Measurements from ENCODE around the gene CTXND1. TPM values are rescaled to one million over a fixed set of nuclear protein-coding genes. Genes with fewer than 3 reads are reported as not detected.
A peak's percentile ranks its signal among the peaks of the same experiment; 100 is the strongest.

CTXND1 gene
- total and polyA plus RNA-seq, 4 donors: 5.0 to 23.3 (median 12.3) TPM

DNA sequence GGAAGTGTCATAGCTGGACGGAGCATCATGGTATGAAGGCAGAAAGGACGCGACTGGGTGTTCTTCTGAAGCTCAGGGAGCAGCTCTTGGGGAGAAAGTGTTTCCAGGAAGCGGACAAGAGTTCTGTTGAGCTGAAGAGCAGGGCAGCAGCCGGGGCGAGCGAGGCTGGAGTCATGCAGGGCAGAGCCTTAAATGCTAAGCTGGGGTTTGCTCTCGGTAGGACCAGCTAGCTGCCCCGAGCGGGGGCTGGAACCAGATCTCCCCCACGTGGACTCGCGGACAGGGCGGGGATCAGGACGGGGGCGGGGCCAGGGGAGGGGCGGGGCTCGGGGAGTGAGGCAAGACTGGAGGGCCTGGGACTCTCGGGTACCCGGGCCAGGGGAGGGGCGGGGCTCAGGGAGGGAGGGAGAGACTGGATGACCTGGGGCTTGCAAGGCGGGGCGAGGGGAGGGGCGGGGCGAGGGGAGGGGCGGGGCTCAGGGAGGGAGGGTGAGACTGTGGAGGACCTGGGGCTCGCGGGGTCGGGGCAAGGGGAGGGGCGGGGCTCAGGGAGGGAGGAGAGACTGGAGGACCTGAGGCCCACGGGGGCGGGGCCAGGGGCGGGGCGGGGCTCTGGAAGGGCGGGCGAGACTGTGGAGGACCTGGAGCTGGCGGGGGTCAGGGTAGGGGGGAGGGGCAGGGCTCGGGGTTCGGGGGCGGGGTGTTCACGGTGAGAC, 99.7 kb downstream of the CTXND1 start:
- Histone ChIP-seq H3K9me3 (ENCODE audit: control insufficient read depth, insufficient read depth, low read length) (no peaks in the 10 kb centered on the region), H3K36me3 (ENCODE audit: control insufficient read depth, insufficient read depth, low read length) (no peaks in the 10 kb centered on the region), H3K4me1 (ENCODE audit: control insufficient read depth, insufficient read depth, low read length) (peaks cover 28% of the 10 kb centered on the region), H3K4me3 (ENCODE audit: low read depth, low read length) (peak overlapping the region; percentile 77), H3K27me3 (ENCODE audit: control insufficient read depth, insufficient read depth, low read length) (no peaks in the 10 kb centered on the region), H3K27ac (ENCODE audit: low read depth, low read length) (peak overlapping the region; percentile 71)
- WGBS (ENCODE audit: insufficient coverage): 5% methylated on average over 21 of the region's 41 CpGs
- peak in 5 of 6 donors; percentile 49 to 92 (median 66) for DNase-seq (ENCODE audit: low read depth in 4 of 6, low spot score in 6 of 6)

DNA sequence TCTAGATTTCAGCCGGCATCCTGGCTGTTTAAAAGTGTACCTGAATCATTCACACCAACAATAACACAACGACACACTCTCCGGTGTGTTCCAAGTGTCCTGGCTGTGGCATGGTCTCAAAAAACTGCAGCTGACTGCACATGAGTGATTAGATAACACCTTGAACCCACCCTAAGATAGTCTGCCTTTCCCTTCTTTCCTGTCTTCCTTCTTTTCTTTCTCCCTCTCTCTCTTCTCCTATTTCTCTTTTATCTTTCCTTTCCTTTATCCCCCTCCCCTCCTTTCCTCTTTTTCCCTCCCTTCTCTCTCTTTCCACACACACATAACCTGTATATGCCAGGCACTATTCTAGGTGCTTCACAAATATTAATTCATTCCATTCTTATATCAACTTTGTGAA, 100.4 kb downstream of the CTXND1 start:
- H3K27me3 ChIP-seq (ENCODE audit: control insufficient read depth, insufficient read depth, low read length): no peaks in the 10 kb centered on the region
- H3K4me3 ChIP-seq (ENCODE audit: low read depth, low read length): no peak overlapping the region
- peak overlapping the region; percentile 6 for H3K27ac ChIP-seq (ENCODE audit: low read depth, low read length)
- no peaks in the 10 kb centered on the region for H3K9me3 ChIP-seq (ENCODE audit: control insufficient read depth, insufficient read depth, low read length)
- no peaks in the 10 kb centered on the region for H3K36me3 ChIP-seq (ENCODE audit: control insufficient read depth, insufficient read depth, low read length)
- peaks cover 28% of the 10 kb centered on the region for H3K4me1 ChIP-seq (ENCODE audit: control insufficient read depth, insufficient read depth, low read length)
- no peak for DNase-seq (ENCODE audit: low read depth in 4 of 6, low spot score in 6 of 6)
- 79% methylated on average over 3 of the region's 3 CpGs for WGBS (ENCODE audit: insufficient coverage)

DNA sequence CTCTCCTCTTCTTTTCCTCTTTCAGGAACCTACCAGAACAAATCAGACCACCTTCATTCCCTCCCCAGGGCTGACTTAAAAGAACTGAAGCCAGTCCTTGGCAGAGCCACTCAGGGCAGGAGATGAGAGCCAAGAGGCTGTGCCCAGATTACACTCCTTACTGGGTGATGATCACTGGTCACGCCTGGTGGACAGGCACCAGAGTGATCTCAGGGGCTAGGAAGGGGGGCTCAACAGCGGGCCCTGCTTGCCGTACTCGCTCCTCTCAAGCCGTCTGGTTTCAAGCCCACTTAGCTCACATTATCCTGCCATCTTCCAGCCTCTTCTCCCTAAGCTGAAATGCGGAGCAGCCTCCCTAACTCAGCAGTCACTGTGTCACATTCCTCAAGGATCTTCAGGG, 100.9 kb downstream of the CTXND1 start:
- no peaks in the 10 kb centered on the region for H3K27me3 ChIP-seq (ENCODE audit: control insufficient read depth, insufficient read depth, low read length)
- H3K36me3 ChIP-seq (ENCODE audit: control insufficient read depth, insufficient read depth, low read length): no peaks in the 10 kb centered on the region
- peak in 1 of 6 donors; percentile 26 for DNase-seq (ENCODE audit: low read depth in 4 of 6, low spot score in 6 of 6)
- peaks cover 28% of the 10 kb centered on the region for H3K4me1 ChIP-seq (ENCODE audit: control insufficient read depth, insufficient read depth, low read length)
- WGBS (ENCODE audit: insufficient coverage): 63% methylated on average over 6 of the region's 6 CpGs
- H3K27ac ChIP-seq (ENCODE audit: low read depth, low read length): peak overlapping the region; percentile 6
- no peak overlapping the region for H3K4me3 ChIP-seq (ENCODE audit: low read depth, low read length)
- no peaks in the 10 kb centered on the region for H3K9me3 ChIP-seq (ENCODE audit: control insufficient read depth, insufficient read depth, low read length)

Other genes starting within 250 kb of the CTXND1 start
- gene ZFAND6, start 192.5 kb downstream of the CTXND1 start, total RNA-seq: 100 to 1,000 TPM; 102 to 196 TPM
- 100 to 1,000 TPM; 121 to 135 TPM for gene ZFAND6, start 192.5 kb downstream of the CTXND1 start, polyA plus RNA-seq (ENCODE audit: insufficient read length in 2 of 2)
- 10 to 100 TPM; 13.5 to 23.1 TPM for gene FAH, start 99.2 kb downstream of the CTXND1 start, total RNA-seq
- 10 to 100 TPM; 17.2 to 23.9 TPM for gene FAH, start 99.2 kb downstream of the CTXND1 start, polyA plus RNA-seq (ENCODE audit: insufficient read length in 2 of 2)
- 100 to 1,000 TPM in 1 of 2 donors, 10 to 100 TPM in 1; 78.6 to 130 TPM for gene ARNT2, start 152.2 kb upstream of the CTXND1 start, total RNA-seq
- 100 to 1,000 TPM; 130 to 150 TPM for gene ARNT2, start 152.2 kb upstream of the CTXND1 start, polyA plus RNA-seq (ENCODE audit: insufficient read length in 2 of 2)